HEK293 (cell line): ENCODE data around the gene MUC7.

Source experiments
- CTCF ChIP-seq: fragments of 450-650 bp; formaldehyde crosslinking; IDR thresholded peaks from 2 replicates; pipeline ENCODE4 v1.5.1; 2016; ENCODE audit warnings: missing biosample characterization, missing genetic modification characterization
- GLI4 ChIP-seq: fragments of 450-650 bp; formaldehyde crosslinking; IDR thresholded peaks from 2 replicates; pipeline ENCODE4 v1.5.1; 2016; ENCODE audit warnings: missing biosample characterization, missing genetic modification characterization
- KLF1 ChIP-seq: fragments of 450-650 bp; formaldehyde crosslinking; IDR thresholded peaks from 2 replicates; pipeline ENCODE4 v1.5.1; 2016; ENCODE audit warnings: missing biosample characterization, missing genetic modification characterization
- KLF16 ChIP-seq: fragments of 450-650 bp; formaldehyde crosslinking; IDR thresholded peaks from 2 replicates; pipeline ENCODE4 v1.5.1; 2017; ENCODE audit warnings: missing biosample characterization, missing genetic modification characterization
- PRDM10 ChIP-seq: fragments of 450-650 bp; formaldehyde crosslinking; IDR thresholded peaks from 2 replicates; pipeline ENCODE4 v1.5.1; 2016; ENCODE audit warnings: missing biosample characterization, missing genetic modification characterization
- REST ChIP-seq: fragments of 450-650 bp; formaldehyde crosslinking; IDR thresholded peaks from 2 replicates; pipeline ENCODE4 v1.5.1; 2016; ENCODE audit warnings: missing biosample characterization, missing genetic modification characterization
- ZEB2 ChIP-seq: fragments of 450-650 bp; formaldehyde crosslinking; IDR thresholded peaks from 2 replicates; pipeline ENCODE4 v1.5.1; 2016; ENCODE audit warnings: missing biosample characterization, missing genetic modification characterization
- ZNF146 ChIP-seq: fragments of 450-650 bp; formaldehyde crosslinking; IDR thresholded peaks from 2 replicates; pipeline ENCODE4 v1.5.1; 2016; ENCODE audit warnings: missing biosample characterization, missing genetic modification characterization
- ZNF202 ChIP-seq: fragments of 450-650 bp; formaldehyde crosslinking; IDR thresholded peaks from 2 replicates; pipeline ENCODE4 v1.5.1; 2016; ENCODE audit warnings: missing biosample characterization, missing genetic modification characterization, borderline replicate concordance
- ZNF292 ChIP-seq: fragments of 450-650 bp; formaldehyde crosslinking; IDR thresholded peaks from 2 replicates; pipeline ENCODE4 v1.5.1; 2016; ENCODE audit warnings: low read depth, missing biosample characterization, missing genetic modification characterization, borderline replicate concordance
- ZNF510 ChIP-seq: fragments of 450-650 bp; formaldehyde crosslinking; IDR thresholded peaks from 2 replicates; pipeline ENCODE4 v1.5.1; 2018; ENCODE audit warnings: mild to moderate bottlenecking, missing genetic modification characterization, missing biosample characterization; ENCODE audit not compliant: insufficient replicate concordance
- ZNF670 ChIP-seq: fragments of 450-650 bp; formaldehyde crosslinking; IDR thresholded peaks from 2 replicates; pipeline ENCODE4 v1.5.1; 2016; ENCODE audit warnings: missing biosample characterization, missing genetic modification characterization, low read depth
- ZNF677 ChIP-seq: fragments of 450-650 bp; IDR thresholded peaks from 2 replicates; pipeline ENCODE4 v1.5.0; 2018; ENCODE audit warnings: missing biosample characterization, mild to moderate bottlenecking, missing genetic modification characterization, moderate library complexity
- ZNF792 ChIP-seq: fragments of 450-650 bp; formaldehyde crosslinking; IDR thresholded peaks from 2 replicates; pipeline ENCODE4 v1.5.1; 2016; ENCODE audit warnings: missing biosample characterization, missing genetic modification characterization

GRCh38 chr4:70473679-70474078, 1.7 kb downstream of the MUC7 start:
- TF ChIP-seq CTCF: no peak
- TF ChIP-seq ZNF510 (tag by site-specific recombination): no peak
- no peak for TF ChIP-seq PRDM10 (tag by site-specific recombination)
- TF ChIP-seq ZNF146: no peak
- TF ChIP-seq ZNF202 (tag by site-specific recombination): no peak
- TF ChIP-seq GLI4 (tag by site-specific recombination): no peak
- TF ChIP-seq ZNF670 (tag by site-specific recombination): no peak
- TF ChIP-seq ZNF292: no peak
- no peak for TF ChIP-seq ZNF677 (tag by site-specific recombination)
- TF ChIP-seq ZNF792 (tag by site-specific recombination): no peak
- TF ChIP-seq KLF1 (tag by site-specific recombination): no peak
- no peak for TF ChIP-seq REST (tag by site-specific recombination)
- TF ChIP-seq KLF16: no peak
- no peak for TF ChIP-seq ZEB2
